K562 (cell line): ENCODE data around the gene FAM171A1. TPM values are rescaled to one million over a fixed set of nuclear protein-coding genes. Genes with fewer than 3 reads are reported as not detected.

Source experiments
- ARHGAP35 ChIP-seq: fragments of 450-650 bp; IDR thresholded peaks from 2 replicates; pipeline ENCODE4 v1.6.1; 2018; ENCODE audit not compliant: partially characterized antibody
- ATF7 ChIP-seq: fragments of 450-650 bp; IDR thresholded peaks from 2 replicates; pipeline ENCODE4 v1.7.1; 2014; ENCODE audit warnings: mild to moderate bottlenecking, moderate library complexity
- CBX8 ChIP-seq: fragments of 200-600 bp; sonication (generic); IDR thresholded peaks from 2 replicates; pipeline ENCODE4 v1.6.1; 2012; ENCODE audit warnings: borderline replicate concordance, mixed run types, low read depth, mild to moderate bottlenecking, moderate library complexity, mixed read lengths, low read length, control low read depth, inconsistent platforms; ENCODE audit not compliant: poor library complexity, severe bottlenecking; ENCODE audit errors: extremely low read depth
- CREM ChIP-seq: IDR thresholded peaks from 2 replicates; pipeline ENCODE4 v1.6.1; 2014; ENCODE audit warnings: antibody characterized with exemption, low read depth
- CTCF ChIP-seq, 3 experiments: IDR thresholded peaks in 2 of 3; conservative IDR thresholded peaks in 1 of 3; 2 replicates each; pipeline ENCODE4 v1.5.1; 2011 to 2012; ENCODE audit warnings: low read length in 3 of 3, mild to moderate bottlenecking in 3 of 3, control low read depth in 2 of 3, improper control_type of control experiment in 1 of 3, inconsistent platforms in 1 of 3, low read depth in 1 of 3, mixed read lengths in 1 of 3, moderate library complexity in 1 of 3; ENCODE audit not compliant: insufficient read depth in 2 of 3
- ERF ChIP-seq: fragments of 450-650 bp; formaldehyde crosslinking; IDR thresholded peaks from 2 replicates; pipeline ENCODE4 v1.4.0; 2020; ENCODE audit warnings: mild to moderate bottlenecking, mixed read lengths
- ETV1 ChIP-seq: fragments of 450-650 bp; conservative IDR thresholded peaks from 2 replicates; pipeline ENCODE4 v1.6.1; 2016; ENCODE audit warnings: missing genetic modification characterization, control low read depth, low read depth, missing compliant biosample characterization
- ETV6 ChIP-seq, 3 experiments: fragments of 150-350 bp in 1 of 3; sonication (generic) in 1 of 3; formaldehyde crosslinking in 1 of 3; IDR thresholded peaks; 2 replicates each; pipeline versions ENCODE4 v1.6.1 to v1.8.0; 2014 to 2022; ENCODE audit warnings: borderline replicate concordance in 2 of 3, low read depth in 2 of 3, antibody characterized with exemption in 1 of 3, low read length in 1 of 3, mild to moderate bottlenecking in 1 of 3, missing genetic modification reagents in 1 of 3
- HMG20A ChIP-seq: fragments of 450-650 bp; formaldehyde crosslinking; conservative IDR thresholded peaks from 2 replicates; pipeline ENCODE4 v1.4.0; 2020; ENCODE audit warnings: mild to moderate bottlenecking, mixed read lengths
- MAFF ChIP-seq: IDR thresholded peaks from 2 replicates; pipeline ENCODE4 v1.6.1; 2012; ENCODE audit warnings: low read length, improper control_type of control experiment
- MEIS2 ChIP-seq: fragments of 450-650 bp; IDR thresholded peaks from 2 replicates; pipeline ENCODE4 v1.6.1; 2014; ENCODE audit warnings: mild to moderate bottlenecking; ENCODE audit not compliant: partially characterized antibody
- POLR2H ChIP-seq: IDR thresholded peaks from 2 replicates; pipeline ENCODE4 v1.6.1; 2016; ENCODE audit warnings: missing genetic modification characterization, low read depth, mild to moderate bottlenecking, control low read depth, missing compliant biosample characterization, moderate library complexity
- RHOXF2B ChIP-seq: fragments of 250-450 bp; sonication (Bioruptor Pico); conservative IDR thresholded peaks from 2 replicates; pipeline ENCODE4 v1.5.1; 2021
- SNAPC5 ChIP-seq: fragments of 250-450 bp; sonication (Bioruptor Pico); IDR thresholded peaks from 2 replicates; pipeline ENCODE4 v1.8.0; 2021; ENCODE audit warnings: moderate library complexity, mild to moderate bottlenecking, inconsistent platforms
- STAG1 ChIP-seq: sonication (generic); formaldehyde crosslinking; IDR thresholded peaks from 2 replicates; pipeline ENCODE4 v1.5.0; 2020; ENCODE audit warnings: missing genetic modification reagents, borderline replicate concordance
- STAT5A ChIP-seq: IDR thresholded peaks from 2 replicates; pipeline ENCODE4 v1.6.1; 2012; ENCODE audit warnings: low read length, inconsistent platforms, borderline replicate concordance
- TEAD4 ChIP-seq, 2 experiments: sonication (generic) in 1 of 2; formaldehyde crosslinking in 1 of 2; IDR thresholded peaks; 2 replicates each; pipeline versions ENCODE4 v1.6.1 to v1.8.0; 2012 to 2022; ENCODE audit warnings: borderline replicate concordance in 1 of 2, inconsistent platforms in 1 of 2, low read length in 1 of 2, mild to moderate bottlenecking in 1 of 2, missing genetic modification reagents in 1 of 2
- TFAM ChIP-seq: fragments of 250-450 bp; sonication (Bioruptor Pico); conservative IDR thresholded peaks from 2 replicates; pipeline ENCODE4 v1.5.0; 2021; ENCODE audit warnings: mild to moderate bottlenecking, moderate library complexity
- USF1 ChIP-seq: sonication (generic); formaldehyde crosslinking; IDR thresholded peaks from 2 replicates; pipeline ENCODE4 v1.9.0; 2022; ENCODE audit warnings: mild to moderate bottlenecking, missing genetic modification reagents
- ZNF398 ChIP-seq: fragments of 250-450 bp; sonication (Bioruptor Pico); IDR thresholded peaks from 2 replicates; pipeline ENCODE4 v1.8.0; 2021; ENCODE audit warnings: moderate library complexity, mild to moderate bottlenecking, inconsistent platforms
- ZNF584 ChIP-seq: fragments of 200-800 bp; sonication (Bioruptor generic); IDR thresholded peaks from 2 replicates; pipeline ENCODE4 v1.6.1; 2016; ENCODE audit warnings: low read depth, mild to moderate bottlenecking, missing genetic modification characterization, missing compliant biosample characterization
- ZNF589 ChIP-seq: fragments of 200-800 bp; sonication (Bioruptor generic); IDR thresholded peaks from 2 replicates; pipeline ENCODE4 v1.6.1; 2016; ENCODE audit warnings: low read depth, missing genetic modification characterization, missing compliant biosample characterization
- ZNF79 ChIP-seq: fragments of 250-450 bp; sonication (Bioruptor Pico); IDR thresholded peaks from 2 replicates; pipeline ENCODE4 v1.4.0; 2020; ENCODE audit warnings: low read depth, mild to moderate bottlenecking, moderate library complexity
- polyA plus RNA-seq, 8 experiments: library from polyadenylated mRNA; depleted of rRNA in 4 of 8; stranded (reverse) in 5 of 8; unstranded in 3 of 8; fragments of >200 nt; fragmentation: Nextera tagmentation in 2 of 8; fragmentation: Illumina TruSeq in 1 of 8; extraction: Ambion mirVana in 2 of 8; extraction: Trizol in 1 of 8; gene quantifications; 2 replicates each; pipeline versions ENCODE4 v1.2.1 to v1.2.3, GENCODE V29; 2011 to 2014; ENCODE audit warnings: inconsistent platforms in 1 of 8, missing spikeins in 1 of 8
- total RNA-seq, 7 experiments: library from RNA; depleted of rRNA in 6 of 7; stranded (reverse); fragments of >200 nt in 6 of 7; fragmentation: Illumina TruSeq in 2 of 7; extraction: Trizol in 2 of 7; gene quantifications; 2 replicates each; pipeline versions ENCODE4 v1.2.1 to v1.2.3, GENCODE V29; 2011 to 2021; ENCODE audit warnings: low replicate concordance in 1 of 7

Gene FAM171A1
- total and polyA plus RNA-seq, 9 of the 15 experiments (the other 6 are each of a cell fraction or from before 2014, with no cell fraction given): 0.51 to 8.2 (median 4.8) TPM

- TF ChIP-seq USF1 (CRISPR knock-in tag): no peak
- TF ChIP-seq ZNF589 (CRISPR knock-in tag): peak; percentile 56; the same call in 1 of the 2 replicates
- TF ChIP-seq CTCF (IDR thresholded peaks at IDR 0.05 in 2 of 3, conservative IDR thresholded peaks at IDR 0.05 in 1 of 3; ENCODE audit: insufficient read depth in 2 of 3, low read depth in 1 of 3, low read length in 3 of 3): no peak
- TF ChIP-seq TEAD4 (IDR thresholded peaks at IDR 0.05; ENCODE audit: low read length): peak; percentile 63; the same call in 1 of the 2 replicates
- TF ChIP-seq TEAD4 (CRISPR knock-in tag; IDR thresholded peaks at IDR 0.05; ENCODE audit: borderline replicate concordance): no peak
- TF ChIP-seq ETV1 (tag): peak; percentile 8; the same call in 1 of the 2 replicates
- peak; percentile 71 for TF ChIP-seq POLR2H (tag)
- TF ChIP-seq STAG1 (CRISPR knock-in tag): no peak
- no peak for TF ChIP-seq HMG20A (CRISPR knock-in tag)
- TF ChIP-seq ERF: no peak
- TF ChIP-seq ZNF398 (CRISPR knock-in tag): no peak
- no peak for TF ChIP-seq STAT5A
- TF ChIP-seq CREM: no peak
- no peak for TF ChIP-seq TFAM (CRISPR knock-in tag)
- peak; percentile 84 for TF ChIP-seq ATF7
- no peak for TF ChIP-seq ETV6 (IDR thresholded peaks at IDR 0.05; ENCODE audit: borderline replicate concordance in 1 of 2, low read depth in 2 of 2, low read length in 1 of 2)
- no peak for TF ChIP-seq ETV6 (CRISPR knock-in tag; IDR thresholded peaks at IDR 0.05; ENCODE audit: borderline replicate concordance)
- TF ChIP-seq ZNF79 (CRISPR knock-in tag): no peak
- TF ChIP-seq CBX8: no peak
- no peak for TF ChIP-seq MAFF
- no peak for TF ChIP-seq ARHGAP35
- TF ChIP-seq RHOXF2B (CRISPR knock-in tag): no peak
- peak; percentile 99 for TF ChIP-seq MEIS2
- peak; percentile 82; the same call in 1 of the 2 replicates for TF ChIP-seq ZNF584 (CRISPR knock-in tag)
- no peak for TF ChIP-seq SNAPC5 (CRISPR knock-in tag)
Measured at GRCh38 chr10:15182540-15183207, 188.4 kb downstream of the FAM171A1 start (continued).
